Caki2 (cell line): ENCODE data around the gene GDAP2. TPM values are rescaled to one million over a fixed set of nuclear protein-coding genes. Genes with fewer than 3 reads are reported as not detected.

Source experiments
- DNase-seq: peaks from one replicate; pipeline ENCODE4 v3.0.0-alpha.2; 2015; ENCODE audit warnings: low read depth
- in situ Hi-C: cut with HindIII; loops from 2 replicates; pipeline ENCODE4 v1.10.0; 2016; ENCODE audit warnings: low sequenced_read_pairs, low pct_unique_long_range_greater_than_20kb, mixed read lengths
- total RNA-seq: library from RNA; depleted of rRNA; stranded (reverse); fragments of >200 nt; shearing (Covaris generic); gene quantifications from 2 replicates; pipeline ENCODE4 v1.2.3, GENCODE V29; 2014; ENCODE audit warnings: low replicate concordance; rRNA removed

The GDAP2 gene
- total RNA-seq, 1 experiment from 2014 or later, result 14.5 TPM

DNA sequence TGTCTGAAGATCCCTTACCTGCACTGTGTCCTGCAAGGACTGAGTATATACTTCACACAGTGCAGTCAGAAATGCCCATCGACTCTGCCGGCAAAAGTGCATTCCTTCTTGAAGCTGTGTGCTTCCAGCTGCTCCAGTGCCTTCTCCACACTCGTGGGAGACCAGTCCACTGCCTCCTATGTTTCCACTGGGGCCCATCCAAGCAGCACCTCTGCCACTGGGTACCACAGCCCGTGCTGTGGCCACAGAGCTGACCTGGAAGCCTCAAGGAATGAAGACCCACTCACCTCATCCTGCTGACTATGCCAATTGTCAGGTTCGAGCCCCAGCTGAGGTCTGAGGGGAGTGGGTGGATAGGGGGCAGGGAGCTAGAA, 108.1 kb downstream of the GDAP2 start:
- no peak for DNase-seq
- in situ Hi-C loops, result no loop called here

GRCh38 chr1:117820694-117821381, 108.6 kb downstream of the GDAP2 start:
- no peak for DNase-seq

GRCh38 chr1:117820096-117820495, 109.3 kb downstream of the GDAP2 start:
- in situ Hi-C loops, result no loop called here
- no peak for DNase-seq

More at GRCh38 chr1:117820694-117821381, 108.6 kb downstream of the GDAP2 start:
- in situ Hi-C loops, result no loop called here

- in situ Hi-C loops, result no loop called here
- no peak for DNase-seq
Observed at GRCh38 chr1:117819301-117819700, 110.1 kb downstream of the GDAP2 start.

DNA sequence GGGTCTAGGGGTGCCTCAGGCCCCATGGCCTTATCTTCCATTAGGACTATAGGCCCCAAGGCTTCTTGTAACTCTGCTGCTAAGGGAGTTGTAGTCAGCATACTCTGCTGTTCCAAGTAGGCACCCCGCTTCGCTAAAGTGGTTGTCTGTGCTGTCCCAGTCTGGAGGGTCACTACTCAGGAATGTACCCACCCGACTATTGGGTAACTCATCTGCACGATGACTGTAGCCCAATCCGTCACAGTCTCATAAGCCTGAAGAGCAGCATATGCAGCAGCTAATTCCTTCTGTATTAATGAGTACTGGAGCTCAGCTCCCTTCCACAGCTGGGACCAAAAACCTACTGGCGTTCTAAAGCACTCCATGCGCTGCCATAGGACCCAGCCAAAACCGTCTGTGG, 111.0 kb downstream of the GDAP2 start:
- DNase-seq, result no peak
- in situ Hi-C loops, result no loop called here

DNA sequence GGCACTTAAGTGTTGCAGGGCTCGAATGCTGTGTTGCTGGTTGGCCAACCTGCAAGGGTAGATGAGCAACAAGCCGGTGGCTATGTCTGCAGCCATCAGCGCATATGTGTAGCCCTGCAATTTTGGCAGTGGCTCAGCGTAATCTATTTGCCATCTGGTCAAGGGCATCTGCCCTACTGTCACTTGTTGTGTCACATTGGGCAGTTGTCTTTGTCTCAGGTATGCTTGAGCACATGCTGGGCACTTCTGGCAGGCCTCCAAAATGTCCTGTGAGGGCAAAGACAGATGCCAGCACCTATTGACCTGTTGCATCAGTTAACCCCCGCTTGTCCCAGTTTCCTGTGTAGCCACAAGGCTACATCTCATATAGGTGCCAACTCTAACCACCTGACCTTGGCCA, 111.8 kb downstream of the GDAP2 start:
- in situ Hi-C loops, result no loop called here
- DNase-seq, result no peak

DNA sequence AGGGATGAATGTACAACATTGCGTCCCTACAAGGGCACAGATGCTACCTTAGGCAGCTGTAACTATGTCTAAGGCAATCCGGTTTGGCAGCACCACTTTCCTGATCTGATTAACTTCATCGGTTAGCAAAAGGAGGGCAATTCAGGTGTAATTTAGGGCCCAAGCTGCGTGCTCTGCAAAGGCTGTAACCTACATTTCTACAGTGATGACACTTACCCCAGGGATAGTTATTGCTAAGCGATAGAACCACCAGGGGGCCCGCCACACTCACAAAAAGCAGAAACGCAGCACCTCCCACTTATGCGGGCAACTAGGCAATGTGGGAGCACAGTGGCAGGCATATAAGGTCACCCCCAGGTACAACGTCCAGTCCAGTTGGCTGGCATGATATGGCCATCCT, 113.5 kb downstream of the GDAP2 start:
- DNase-seq, result no peak
- in situ Hi-C loops, result no loop called here

DNA sequence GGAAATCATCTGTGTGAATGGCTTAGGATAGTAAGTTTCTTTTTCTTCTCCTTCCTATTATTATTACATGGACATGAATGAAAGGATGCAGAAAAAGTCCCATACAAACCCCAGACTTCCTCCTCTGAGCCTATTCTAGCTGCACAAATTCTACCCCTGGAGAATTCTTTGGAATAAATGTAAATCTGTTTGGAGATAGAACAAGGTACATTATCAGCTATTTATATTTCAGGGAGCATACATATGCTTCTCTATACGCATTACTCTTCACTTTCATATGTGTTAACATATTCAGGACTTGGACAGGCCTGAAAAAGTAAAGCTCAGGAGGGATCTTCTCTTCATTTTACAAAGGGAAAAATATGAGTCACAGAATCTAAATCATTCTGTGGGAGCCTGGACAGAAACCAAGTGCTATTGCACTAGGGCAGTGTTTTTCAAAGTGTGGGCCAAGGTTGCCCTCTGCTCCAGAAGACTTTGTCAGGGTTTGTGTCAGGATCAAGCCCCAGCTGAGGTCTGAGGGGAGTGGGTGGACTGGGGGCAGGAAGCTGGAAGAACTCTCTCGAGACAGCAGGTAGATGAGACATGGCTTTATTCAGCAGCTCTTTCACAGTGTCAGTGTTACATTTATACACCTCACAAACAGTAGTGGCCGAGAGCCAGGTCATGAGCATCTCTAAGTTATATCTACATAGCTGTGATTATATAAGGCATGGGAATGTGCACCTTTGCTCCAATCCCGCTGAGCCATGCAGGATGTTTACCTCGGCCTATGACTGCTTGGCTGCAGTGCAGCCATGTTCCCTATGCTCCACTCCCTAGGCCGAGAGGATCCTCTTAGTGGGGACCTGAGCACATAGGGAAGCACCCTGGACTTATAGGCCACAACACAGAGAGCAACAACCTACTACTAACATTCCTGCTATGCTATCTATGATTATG, 114.3 kb downstream of the GDAP2 start:
- in situ Hi-C loops, result no loop called here
- no peak for DNase-seq

Other genes starting within 250 kb of the GDAP2 start
- gene WDR3, start 118 bp upstream of the GDAP2 start, total RNA-seq, result 19.3 and 21.9 TPM in 2 replicates